ENCODE measurements around the gene SORCS2. TPM values are rescaled to one million over a fixed set of nuclear protein-coding genes. Genes with fewer than 3 reads are reported as not detected.

SORCS2 gene
- polyA plus RNA-seq, 1 donor, result 6.9 TPM

- DNase-seq, result no peak
These were observed 509.7 kb downstream of the SORCS2 start for GRCh38 chr4:7701866-7702649.

- no peak for DNase-seq
These were observed 511.4 kb downstream of the SORCS2 start for GRCh38 chr4:7703688-7704087.

DNA sequence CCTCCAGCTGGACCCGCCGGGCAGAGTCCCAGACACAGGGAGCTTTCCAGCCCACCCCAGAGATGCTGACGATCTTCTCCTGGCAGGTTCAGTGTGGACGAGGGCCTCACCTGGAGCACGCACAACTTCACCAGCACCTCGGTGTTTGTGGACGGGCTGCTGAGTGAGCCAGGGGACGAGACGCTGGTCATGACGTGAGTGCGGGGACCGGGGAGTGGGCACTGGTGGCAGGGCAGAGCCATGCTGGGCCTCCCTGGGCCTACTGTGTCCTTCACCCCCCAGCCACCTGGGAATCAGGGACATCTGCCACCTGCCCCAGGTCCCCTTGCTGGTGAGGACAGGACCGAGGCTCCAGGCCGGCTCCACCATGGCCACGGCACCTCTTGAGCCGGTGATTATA is 511.8 kb downstream of the SORCS2 start:
- DNase-seq, result no peak

DNA sequence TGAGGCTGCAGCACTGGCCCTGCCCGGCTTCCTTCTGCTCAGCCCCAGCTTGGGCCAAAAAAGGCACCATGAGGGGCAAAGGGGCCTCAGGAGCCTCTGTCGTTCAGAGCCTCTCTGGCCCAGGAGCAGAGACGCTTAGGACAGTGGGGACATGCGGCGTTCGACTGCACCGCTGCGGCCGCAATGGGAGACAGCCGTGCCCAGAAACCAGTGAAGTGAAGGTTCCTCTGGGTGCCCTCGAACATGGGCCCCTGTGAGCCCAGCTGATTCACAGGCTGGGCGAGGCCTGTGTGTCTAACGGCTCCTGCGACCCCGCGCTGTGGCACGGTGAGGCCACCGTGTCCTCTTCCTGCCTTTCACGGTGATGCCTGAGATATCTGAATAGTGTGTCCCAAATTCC is 512.3 kb downstream of the SORCS2 start:
- DNase-seq, result no peak

GRCh38 chr4:7705062-7705461 is 512.7 kb downstream of the SORCS2 start:
- DNase-seq, result peak; percentile 47

DNA sequence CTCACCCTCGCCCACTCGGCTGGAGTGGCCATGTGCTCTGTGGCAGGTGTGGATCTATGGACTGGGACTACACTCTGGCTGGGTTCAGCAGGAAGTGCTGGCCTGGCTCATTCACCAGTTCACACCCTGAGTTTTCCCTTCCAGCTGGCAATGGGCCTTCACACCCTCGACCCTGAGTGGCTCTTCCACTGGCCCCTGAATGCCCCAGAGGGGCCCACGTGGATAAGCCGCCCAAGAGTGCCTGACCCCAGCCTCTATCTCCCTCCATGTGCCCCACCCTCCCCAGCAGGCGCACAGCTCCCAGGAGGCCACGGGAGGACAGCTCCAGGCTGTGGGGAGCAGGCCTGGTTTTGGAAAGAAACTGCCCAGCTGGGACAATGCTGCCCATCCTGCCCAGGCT is 513.3 kb downstream of the SORCS2 start:
- DNase-seq, result no peak

GRCh38 chr4:7708238-7708637 is 515.9 kb downstream of the SORCS2 start:
- no peak for DNase-seq

GRCh38 chr4:7708981-7709380 is 516.6 kb downstream of the SORCS2 start:
- DNase-seq, result no peak

DNA sequence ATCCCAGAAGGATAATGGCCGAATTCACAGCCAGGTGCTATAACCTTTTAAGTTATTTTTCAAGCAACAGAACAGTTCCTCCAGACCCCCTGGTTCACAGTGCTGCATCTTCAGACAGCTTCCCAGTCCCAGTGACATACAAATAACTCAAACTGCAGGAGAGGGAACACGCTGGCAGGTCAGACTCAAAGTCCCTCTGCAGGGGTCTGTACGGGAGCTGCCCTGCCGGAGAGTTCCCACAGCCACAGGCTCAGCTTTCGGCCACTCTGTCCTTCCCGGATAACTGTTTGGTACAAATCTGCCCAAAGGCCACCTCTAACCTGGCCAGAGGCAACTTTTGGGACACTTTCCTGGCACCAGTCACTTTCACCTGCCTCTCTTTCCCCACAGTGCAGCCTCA is 517.1 kb downstream of the SORCS2 start:
- no peak for DNase-seq

- no peak for DNase-seq
These were observed 517.8 kb downstream of the SORCS2 start for GRCh38 chr4:7710126-7710525.

GRCh38 chr4:7710576-7711306 is 518.4 kb downstream of the SORCS2 start:
- no peak for DNase-seq

- no peak for DNase-seq
These were observed 519.1 kb downstream of the SORCS2 start for GRCh38 chr4:7711307-7711963.

GRCh38 chr4:7712021-7712671 is 519.8 kb downstream of the SORCS2 start:
- DNase-seq, result no peak

- DNase-seq, result no peak
These were observed 521.4 kb downstream of the SORCS2 start for GRCh38 chr4:7713757-7714156.

DNA sequence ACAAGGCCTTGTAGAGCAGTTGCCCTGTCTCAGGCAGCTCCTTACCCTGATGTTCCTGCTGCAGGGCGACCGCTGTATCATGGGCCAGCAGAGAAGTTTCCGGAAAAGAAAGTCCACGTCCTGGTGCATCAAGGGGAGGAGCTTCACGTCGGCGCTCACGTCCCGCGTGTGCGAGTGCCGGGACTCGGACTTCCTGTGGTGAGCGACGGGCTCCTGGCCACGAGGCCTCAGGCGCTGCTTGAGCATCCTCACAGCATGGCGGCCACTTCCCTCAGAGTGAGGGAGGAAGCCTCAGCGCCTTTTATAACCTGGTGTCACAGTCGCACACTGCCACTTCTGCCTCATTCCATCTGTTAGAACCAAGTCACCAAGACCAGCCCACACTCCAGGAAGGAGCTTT is 521.8 kb downstream of the SORCS2 start:
- DNase-seq, result no peak

DNA sequence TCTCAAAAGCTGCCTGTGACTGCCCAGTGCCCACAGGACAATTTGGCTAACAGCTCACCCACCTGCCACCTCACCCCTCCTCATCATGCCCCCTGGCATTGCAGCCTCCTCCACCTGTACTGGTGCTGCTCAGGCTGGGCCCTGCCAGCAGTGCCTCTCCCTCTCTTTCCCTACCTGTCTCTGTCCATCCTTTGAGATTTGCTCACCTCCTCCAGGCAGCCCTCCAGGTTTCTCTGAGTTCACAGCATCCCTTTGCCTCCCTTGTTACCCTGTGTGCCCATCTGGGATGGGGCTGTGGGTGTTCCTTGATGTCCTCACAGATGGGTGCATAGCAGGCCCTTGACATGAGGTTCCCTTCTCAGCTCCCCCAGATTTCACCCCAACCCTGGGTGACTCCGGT is 522.4 kb downstream of the SORCS2 start:
- no peak for DNase-seq

DNA sequence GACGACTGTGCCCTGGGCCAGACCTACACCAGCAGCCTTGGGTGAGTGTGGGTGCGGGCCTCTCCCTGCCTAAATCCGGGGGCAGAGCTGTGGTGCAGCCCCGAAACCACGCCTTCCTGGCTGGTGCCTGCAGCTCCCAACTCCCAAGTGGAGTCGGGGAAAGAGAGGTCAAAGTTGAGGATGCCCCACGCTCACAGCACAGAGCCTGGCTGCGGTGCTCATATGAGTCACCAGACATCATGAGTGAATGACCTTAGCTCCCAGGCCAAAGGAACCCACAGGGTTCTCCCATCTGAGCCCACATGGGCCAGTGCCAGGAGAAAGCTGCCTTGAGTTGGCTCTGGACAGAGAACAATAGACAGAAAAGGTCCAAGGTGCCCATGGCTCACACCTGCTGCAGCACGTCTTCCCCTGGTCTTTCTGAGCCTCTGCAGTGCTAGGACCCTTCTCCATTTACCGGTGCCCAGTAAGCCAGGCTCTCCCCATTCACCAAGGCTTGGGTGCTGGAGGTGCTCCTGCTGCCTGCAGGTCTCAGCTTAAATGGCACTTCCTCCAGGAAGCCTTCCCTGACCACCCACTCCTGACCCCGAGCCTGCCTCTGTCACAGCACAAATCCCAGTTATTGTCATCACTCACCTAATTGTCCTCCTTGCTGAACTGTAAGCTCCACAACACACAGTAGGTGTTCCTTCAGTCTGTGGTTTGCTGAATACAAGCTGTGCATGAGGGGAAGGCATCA is 523.1 kb downstream of the SORCS2 start:
- no peak for DNase-seq

GRCh38 chr4:7716010-7716721 is 523.8 kb downstream of the SORCS2 start:
- no peak for DNase-seq

- no peak for DNase-seq
These were observed 524.8 kb downstream of the SORCS2 start for GRCh38 chr4:7717161-7717560.

GRCh38 chr4:7717946-7718490 is 525.7 kb downstream of the SORCS2 start:
- DNase-seq, result no peak
